Measurements from ENCODE around the gene PSMD13.

- TF ChIP-seq CTCF (IDR thresholded peaks at IDR 0.05) = no peak
- TF ChIP-seq EZH2 (IDR thresholded peaks at IDR 0.05; ENCODE audit: borderline replicate concordance, insufficient read depth, low read depth, low read length, poor library complexity, severe bottlenecking) = no peak
Observed at GRCh38 chr11:199782-200181, 37.0 kb upstream of the PSMD13 start.

All from B cell (primary cell).